GM21526 (cell line): ENCODE measurements around the gene CNNM4.

Experiments
- ATAC-seq: cut with Tn5 transposase; IDR thresholded peaks from one replicate; pipeline ENCODE4 v1.9.1; 2021; ENCODE audit warnings: moderate library complexity; ENCODE audit not compliant: unreplicated experiment, low FRiP score

CNNM4 gene

GRCh38 chr2:96757477-96757860 is 3.2 kb upstream of the CNNM4 start:
- ATAC-seq: no peak

DNA sequence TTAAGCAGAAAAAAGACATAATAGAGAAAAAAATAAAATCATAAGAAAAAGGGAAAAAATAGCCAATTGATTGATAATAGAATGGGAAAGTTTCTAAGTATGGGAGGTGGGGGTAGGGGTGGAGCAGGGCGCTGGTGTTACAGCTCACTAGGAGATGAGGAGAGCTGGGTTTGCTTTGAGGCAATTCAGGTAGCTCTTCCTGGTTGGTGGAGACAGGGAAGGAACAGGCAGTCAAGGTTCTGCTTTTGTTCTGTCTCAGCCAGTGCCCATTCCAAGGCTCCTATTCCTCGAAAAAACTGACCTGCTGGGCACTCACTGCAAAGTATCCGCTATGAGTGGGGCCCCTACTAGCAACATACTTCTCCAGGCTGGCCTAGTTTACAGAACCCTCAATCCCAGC is 1.7 kb upstream of the CNNM4 start:
- no peak for ATAC-seq

DNA sequence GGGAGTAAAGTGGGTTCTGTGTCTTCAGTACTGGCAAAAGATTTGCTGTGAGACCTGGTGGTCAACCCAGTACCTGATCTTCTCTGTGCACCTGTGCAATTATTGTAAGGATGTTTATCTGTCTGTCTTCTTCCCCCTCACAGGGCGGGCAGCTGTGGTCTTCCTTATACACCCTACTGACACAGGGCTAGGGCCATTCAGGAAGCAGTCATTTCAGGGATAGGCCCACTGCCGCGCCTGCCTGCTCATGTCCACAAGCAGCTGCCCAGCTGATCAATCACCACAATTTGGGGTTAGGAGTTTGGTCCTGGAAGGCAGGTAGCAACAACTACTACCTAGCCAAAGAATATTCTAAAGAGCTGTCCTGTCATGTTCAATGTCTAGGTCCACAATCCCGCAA is 1.2 kb upstream of the CNNM4 start:
- ATAC-seq: no peak

- ATAC-seq: peak; percentile 3
Observed at GRCh38 chr2:96760986-96761832, 507 bp downstream of the CNNM4 start.

DNA sequence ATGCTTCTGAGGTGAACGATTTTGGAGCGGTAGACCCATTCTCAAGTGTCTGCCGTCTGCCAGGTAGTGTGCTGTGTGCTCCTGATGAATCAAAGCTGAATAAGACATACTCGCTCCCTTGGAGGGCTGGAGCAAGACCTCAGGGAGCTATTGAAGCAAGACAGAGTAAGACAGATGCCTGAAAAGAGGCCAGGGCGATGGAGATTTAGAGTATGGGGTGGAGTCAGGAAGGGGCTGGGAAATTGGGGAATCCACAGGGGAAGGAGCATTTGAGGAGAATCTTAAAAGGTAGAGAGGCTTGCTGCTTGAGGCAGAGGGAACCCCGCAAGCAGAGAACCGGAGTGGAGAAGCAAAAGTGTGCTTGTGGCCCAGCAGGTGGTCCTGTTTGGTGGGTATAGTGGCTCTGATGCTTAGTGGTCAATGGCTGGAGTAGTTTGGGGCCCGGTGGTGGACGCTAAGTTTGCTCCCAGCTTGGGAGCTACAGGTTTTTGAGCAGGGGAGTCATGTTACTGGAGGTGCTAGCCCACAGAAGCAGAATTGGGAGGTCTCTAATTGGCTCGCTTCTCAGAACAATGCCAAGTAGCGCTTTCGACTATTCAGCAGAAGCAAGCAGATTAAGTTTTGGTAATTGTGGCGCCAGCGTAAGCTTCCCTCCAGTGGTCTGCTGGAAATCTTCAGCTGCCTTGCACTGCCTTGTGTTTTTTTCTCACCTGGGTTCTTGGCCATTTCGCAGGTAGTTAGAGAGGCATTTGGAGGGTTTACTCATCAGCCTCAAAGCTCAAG is 2.0 kb downstream of the CNNM4 start:
- ATAC-seq: no peak

- no peak for ATAC-seq
Observed at GRCh38 chr2:96763511-96764252, 3.0 kb downstream of the CNNM4 start.

DNA sequence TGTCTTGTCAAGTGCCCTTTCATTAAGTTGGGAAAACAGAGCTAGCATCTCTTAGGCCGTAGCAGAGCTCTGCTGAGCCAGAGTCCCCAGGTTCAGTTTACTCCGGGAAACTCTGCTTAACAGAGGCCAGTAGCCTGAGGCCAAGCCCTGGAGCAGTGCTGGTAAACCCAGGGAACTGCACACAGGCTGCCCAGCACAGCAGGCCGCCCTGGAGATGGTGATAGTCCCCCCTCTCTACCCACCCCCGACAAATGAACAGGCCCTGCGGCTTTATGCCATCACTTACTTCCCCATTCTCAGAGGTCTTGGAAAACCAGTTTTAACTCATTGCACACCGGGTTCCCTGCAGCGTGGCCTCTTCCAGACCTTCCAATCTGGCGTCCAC is 3.5 kb downstream of the CNNM4 start:
- no peak for ATAC-seq

DNA sequence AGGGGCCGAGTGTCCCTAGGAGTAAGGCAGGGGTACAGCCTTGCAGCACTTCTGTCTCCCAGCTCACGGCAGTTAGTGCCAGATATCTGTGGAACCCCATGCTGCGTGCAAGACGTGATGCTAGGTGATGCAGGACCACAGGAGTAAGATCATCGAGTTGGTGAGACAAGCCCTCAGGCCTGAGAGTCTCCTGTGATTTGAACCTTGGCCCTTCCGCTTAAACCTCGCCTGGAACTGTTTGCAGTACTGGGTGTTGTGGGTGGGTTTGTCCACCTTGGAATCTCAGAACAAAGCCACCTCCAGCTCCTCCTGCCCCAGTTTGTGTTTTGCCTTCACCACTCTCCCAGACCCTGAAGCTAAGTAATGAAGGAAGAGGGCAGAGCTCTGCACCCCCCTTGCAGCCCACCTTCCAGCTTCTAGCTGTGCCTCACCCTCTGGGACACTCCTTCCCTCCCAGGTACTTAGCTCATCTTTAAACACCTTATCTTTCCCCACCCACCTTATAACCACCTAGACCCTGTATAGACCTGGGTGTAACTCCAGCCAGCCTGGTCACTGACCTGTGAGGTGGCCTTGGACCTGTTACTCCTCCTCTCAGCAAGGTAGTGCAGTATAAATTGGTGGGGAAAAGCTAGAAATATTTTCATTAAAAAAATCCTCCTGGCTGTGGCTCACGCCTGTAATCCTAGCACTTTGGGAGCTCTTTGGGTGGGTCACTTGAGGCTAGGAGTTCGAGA is 6.6 kb downstream of the CNNM4 start:
- no peak for ATAC-seq

GRCh38 chr2:96768083-96768561 is 7.4 kb downstream of the CNNM4 start:
- no peak for ATAC-seq

- ATAC-seq: no peak
Observed at GRCh38 chr2:96769814-96770213, 9.1 kb downstream of the CNNM4 start.

DNA sequence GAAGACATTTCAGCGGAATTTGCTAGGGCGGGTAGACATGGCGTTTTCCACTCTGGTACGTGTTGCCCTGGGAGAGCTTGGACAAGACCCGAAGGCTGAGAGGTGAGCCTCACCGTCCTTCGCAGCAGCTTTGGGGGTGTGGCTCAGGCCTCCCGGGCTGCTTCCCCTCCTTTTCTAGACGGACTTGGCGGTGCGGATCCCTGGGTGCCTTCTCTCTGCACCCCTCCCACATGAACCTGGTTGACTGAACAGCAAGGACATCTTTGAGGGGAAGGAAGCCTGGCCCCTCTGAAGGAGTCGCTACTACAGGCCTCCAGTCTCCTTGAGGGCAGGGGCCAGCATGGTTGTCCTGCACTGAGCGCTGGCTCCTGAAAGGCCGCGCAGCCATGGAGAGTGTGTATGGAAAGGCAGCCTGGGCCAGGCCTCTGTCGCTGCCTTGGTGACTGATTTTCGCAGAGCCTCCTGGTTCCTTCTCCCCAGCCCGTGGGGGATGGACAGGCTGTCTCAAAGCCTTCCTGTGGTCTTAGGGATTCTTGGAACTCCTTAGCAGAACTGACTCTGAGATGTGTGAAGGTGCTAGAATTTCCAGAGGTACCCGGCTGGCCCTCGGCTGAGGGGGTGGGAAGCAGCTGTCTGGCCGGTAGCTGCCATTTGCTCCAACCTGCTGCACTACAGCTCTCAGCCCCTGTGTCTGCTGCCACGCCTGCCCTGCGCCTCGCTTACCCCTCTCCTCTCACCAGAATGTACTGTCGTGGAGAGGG is 9.9 kb downstream of the CNNM4 start:
- ATAC-seq: no peak

DNA sequence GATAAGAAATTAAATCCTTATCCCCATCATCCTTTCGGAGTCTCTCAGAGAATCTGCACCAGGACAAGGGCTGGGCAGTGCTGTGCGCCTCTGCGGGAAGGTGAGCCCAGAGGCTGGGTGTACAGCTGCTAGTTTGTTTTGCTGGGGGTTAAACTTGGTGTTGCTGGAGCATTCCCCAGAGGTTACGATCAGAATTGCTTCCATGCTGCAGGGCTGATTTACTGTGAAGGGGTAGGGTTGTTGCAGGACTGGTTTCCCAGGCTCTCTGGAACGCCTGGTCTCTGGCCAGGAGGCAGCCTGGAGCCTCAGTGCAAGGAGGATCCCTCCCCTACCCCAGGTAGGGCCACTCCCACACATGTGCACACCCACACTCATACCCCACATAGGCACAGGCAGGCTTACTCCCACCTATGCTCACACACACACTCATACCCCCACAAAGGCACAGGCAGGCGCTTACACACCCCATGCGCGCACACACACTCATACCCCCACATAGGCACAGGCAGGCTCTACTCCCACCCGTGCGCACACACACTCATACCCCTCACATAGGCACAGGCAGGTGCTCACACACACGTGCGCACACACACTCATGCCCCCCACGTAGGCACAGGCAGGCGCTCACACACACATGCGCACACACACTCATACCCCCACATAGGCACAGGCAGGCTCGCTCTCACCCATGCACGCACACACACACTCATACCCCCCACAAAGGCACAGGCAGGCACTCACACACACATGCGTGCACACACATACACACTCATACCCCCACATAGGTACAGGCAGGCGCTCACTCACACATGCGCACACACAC is 11.3 kb downstream of the CNNM4 start:
- ATAC-seq: no peak

- ATAC-seq: no peak
Observed at GRCh38 chr2:96772903-96773671, 12.4 kb downstream of the CNNM4 start.

- ATAC-seq: no peak
Observed at GRCh38 chr2:96773922-96774321, 13.2 kb downstream of the CNNM4 start.

DNA sequence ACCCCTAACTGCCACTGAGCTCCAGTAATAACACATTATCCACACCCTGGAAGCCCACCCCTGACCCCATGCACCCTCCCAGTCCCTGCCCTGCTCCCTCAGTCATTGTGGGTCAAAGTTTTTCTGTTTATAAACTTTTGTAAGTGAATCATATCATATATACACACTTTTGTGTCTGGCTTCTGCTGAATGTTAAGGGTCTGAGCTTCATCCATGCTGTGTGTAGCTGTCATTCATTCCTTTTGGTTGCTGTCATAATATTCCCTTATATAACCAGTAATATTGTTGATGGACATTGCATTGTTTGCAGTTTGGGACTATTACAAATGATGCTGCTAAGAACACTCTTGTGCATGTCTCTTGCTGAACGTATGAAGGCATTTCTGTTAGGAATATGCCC is 14.5 kb downstream of the CNNM4 start:
- no peak for ATAC-seq

GRCh38 chr2:96783388-96783787 is 22.7 kb downstream of the CNNM4 start:
- no peak for ATAC-seq

- ATAC-seq: no peak
Observed at GRCh38 chr2:96787411-96787810, 26.7 kb downstream of the CNNM4 start.
